Keratinocyte (primary cell): Measurements from ENCODE around the gene RASAL2. TPM values are rescaled to one million over a fixed set of nuclear protein-coding genes. Genes with fewer than 3 reads are reported as not detected.
A peak's percentile ranks its signal among the peaks of the same experiment; 100 is the strongest.

ENCODE experiments used
- DNase-seq: peaks from one replicate; pipeline ENCODE4 v3.0.0-alpha.2; 2011; ENCODE audit warnings: low read depth, missing footprints, low spot score
- FAIRE-seq: peaks from 2 replicates; lab custom pipeline; 2011; peaks lifted over from hg19 to GRCh38; lab: Jason Lieb, UNC
- H2AFZ ChIP-seq: 2 replicates; pipeline ENCODE4 v1.6.0; 2012; ENCODE audit warnings: low read length, control low read depth, inconsistent platforms; ENCODE audit not compliant: control insufficient read depth
- H3K27ac ChIP-seq: 2 replicates; pipeline ENCODE4 v1.5.1; 2011; ENCODE audit warnings: low read length; ENCODE audit not compliant: control insufficient read depth, insufficient read depth
- H3K27me3 ChIP-seq: 3 replicates; pipeline ENCODE4 v1.6.0; 2011; ENCODE audit warnings: low read length; ENCODE audit not compliant: control insufficient read depth, insufficient read depth; ENCODE audit errors: extremely low read depth
- H3K36me3 ChIP-seq, 2 experiments: 2 replicates in 1 of 2; 3 replicates in 1 of 2; pipeline ENCODE4 v1.5.1; 2011; ENCODE audit warnings: low read length in 2 of 2, mild to moderate bottlenecking in 1 of 2; ENCODE audit not compliant: control insufficient read depth in 2 of 2, insufficient read depth in 2 of 2; ENCODE audit errors: extremely low read depth in 1 of 2
- H3K4me1 ChIP-seq: 3 replicates; pipeline ENCODE4 v1.5.1; 2011; ENCODE audit warnings: low read length; ENCODE audit not compliant: control insufficient read depth, insufficient read depth; ENCODE audit errors: extremely low read depth
- H3K4me2 ChIP-seq: 3 replicates; pipeline ENCODE4 v1.6.0; 2011; ENCODE audit warnings: low read depth, low read length; ENCODE audit not compliant: control insufficient read depth, insufficient read depth; ENCODE audit errors: extremely low read depth
- H3K4me3 ChIP-seq, 3 experiments: fragments of 200-600 bp in 1 of 3; sonication (generic) in 1 of 3; 2 replicates in 2 of 3; 3 replicates in 1 of 3; pipeline ENCODE4 v1.5.1; 2011 to 2016; ENCODE audit warnings: low read length in 3 of 3, mild to moderate bottlenecking in 3 of 3, control low read depth in 2 of 3, inconsistent platforms in 1 of 3, low read depth in 1 of 3, mixed read lengths in 1 of 3, mixed run types in 1 of 3, moderate library complexity in 1 of 3; ENCODE audit not compliant: control insufficient read depth in 2 of 3, insufficient read depth in 2 of 3; ENCODE audit errors: extremely low read depth in 1 of 3
- H3K79me2 ChIP-seq: 2 replicates; pipeline ENCODE4 v1.6.0; 2012; ENCODE audit warnings: low read length; ENCODE audit not compliant: control insufficient read depth, insufficient read depth
- H3K9ac ChIP-seq: 3 replicates; pipeline ENCODE4 v1.6.0; 2011; ENCODE audit warnings: low read length; ENCODE audit not compliant: control insufficient read depth, insufficient read depth; ENCODE audit errors: extremely low read depth
- H3K9me1 ChIP-seq: 3 replicates; pipeline ENCODE4 v1.6.0; 2011; ENCODE audit warnings: low read length; ENCODE audit not compliant: control insufficient read depth, insufficient read depth; ENCODE audit errors: extremely low read depth
- H3K9me3 ChIP-seq: 2 replicates; pipeline ENCODE4 v1.5.1; 2012; ENCODE audit warnings: low read depth, low read length; ENCODE audit not compliant: control insufficient read depth
- H4K20me1 ChIP-seq: 3 replicates; pipeline ENCODE4 v1.6.0; 2011; ENCODE audit warnings: low read length; ENCODE audit not compliant: control insufficient read depth, insufficient read depth; ENCODE audit errors: extremely low read depth
- CTCF ChIP-seq, 3 experiments: IDR thresholded peaks in 1 of 3; conservative IDR thresholded peaks in 1 of 3; optimal IDR thresholded peaks in 1 of 3; 2 replicates in 2 of 3; 3 replicates in 1 of 3; pipeline versions ENCODE3 to v1.5.1; 2011; ENCODE audit warnings: low read length in 3 of 3, mild to moderate bottlenecking in 3 of 3, moderate library complexity in 2 of 3, control low read depth in 1 of 3, inconsistent platforms in 1 of 3; ENCODE audit not compliant: insufficient read depth in 2 of 3; ENCODE audit errors: extremely low read depth in 1 of 3
- EZH2 ChIP-seq: IDR thresholded peaks from one replicate; pipeline ENCODE4 v1.6.1; 2012; ENCODE audit warnings: inconsistent platforms, mild to moderate bottlenecking, low read length, moderate library complexity
- dilution Hi-C: fragments of 300-500 bp; cut with MboI; formaldehyde crosslinking; loops from one replicate; pipeline ENCODE4 v1.7.0; 2020; ENCODE audit warnings: low sequenced_read_pairs; ENCODE audit not compliant: extremely low pct_ligation_motif_present
- polyA plus RNA-seq, 5 experiments: library from polyadenylated mRNA; depleted of rRNA in 3 of 5; stranded (reverse) in 3 of 5; stranded (forward) in 1 of 5; unstranded in 1 of 5; fragments of >200 nt; gene quantifications; 1 replicate in 1 of 5; 2 replicates in 3 of 5; 3 replicates in 1 of 5; pipeline versions ENCODE4 v1.2.1 to v1.2.3, GENCODE V29; 2011 to 2012; ENCODE audit warnings: missing spikeins in 2 of 5, low read depth in 1 of 5, low replicate concordance in 1 of 5

Gene RASAL2
- polyA plus RNA-seq, 1 donor (not counting 4 experiments of a cell fraction or from before 2014, with no cell fraction given): 27.2 TPM

- peak overlapping the region; percentile 28 for H2AFZ ChIP-seq
These were observed 32.9 kb upstream of the RASAL2 start for GRCh38 chr1:178060789-178061556.

GRCh38 chr1:178061620-178062019 is 32.3 kb upstream of the RASAL2 start:
- H3K4me3 ChIP-seq: no peak overlapping the region
- no peaks in the 10 kb centered on the region for H4K20me1 ChIP-seq
- FAIRE-seq (peak; percentile 68), DNase-seq (no peak)
- no peak overlapping the region for H2AFZ ChIP-seq
- no peak overlapping the region for H3K9ac ChIP-seq
- no peaks in the 10 kb centered on the region for H3K79me2 ChIP-seq
- no peak overlapping the region for H3K27ac ChIP-seq
- H3K9me3 ChIP-seq: no peaks in the 10 kb centered on the region
- H3K9me1 ChIP-seq: no peaks in the 10 kb centered on the region
- no peaks in the 10 kb centered on the region for H3K36me3 ChIP-seq
- TF ChIP-seq EZH2 (no peak), CTCF (optimal IDR thresholded peaks at IDR 0.05 in 1 of 3, IDR thresholded peaks at IDR 0.05 in 1 of 3, conservative IDR thresholded peaks at IDR 0.05 in 1 of 3; ENCODE audit: extremely low read depth in 1 of 3, insufficient read depth in 2 of 3, low read length in 3 of 3) (no peak)
- H3K27me3 ChIP-seq: no peaks in the 10 kb centered on the region
- peaks cover 39% of the 10 kb centered on the region for H3K4me1 ChIP-seq
- dilution Hi-C loops: no loop called here
- no peak overlapping the region for H3K4me2 ChIP-seq

More at GRCh38 chr1:178060789-178061556, 32.9 kb upstream of the RASAL2 start:
- Histone ChIP-seq H3K4me3 (peak overlapping the region in 2 of 3 experiments; percentile 0 to 9), H3K9me3 (no peaks in the 10 kb centered on the region), H3K9ac (no peak overlapping the region), H3K27me3 (no peaks in the 10 kb centered on the region), H3K36me3 (no peaks in the 10 kb centered on the region), H3K79me2 (no peaks in the 10 kb centered on the region), H3K9me1 (no peaks in the 10 kb centered on the region), H3K27ac (peak overlapping the region; percentile 12), H3K4me1 (peaks cover 39% of the 10 kb centered on the region), H4K20me1 (no peaks in the 10 kb centered on the region), H3K4me2 (peak overlapping the region; percentile 58)
- DNase-seq (peak; percentile 9), FAIRE-seq (peak; percentile 75)
- dilution Hi-C loops: no loop called here
- TF ChIP-seq EZH2 (no peak), CTCF (optimal IDR thresholded peaks at IDR 0.05 in 1 of 3, IDR thresholded peaks at IDR 0.05 in 1 of 3, conservative IDR thresholded peaks at IDR 0.05 in 1 of 3; ENCODE audit: extremely low read depth in 1 of 3, insufficient read depth in 2 of 3, low read length in 3 of 3) (no peak)
